ENCODE data around the gene GPR85. TPM values are rescaled to one million over a fixed set of nuclear protein-coding genes. Genes with fewer than 3 reads are reported as not detected.

The GPR85 gene
- total and polyA plus RNA-seq, 3 donors from 2014 or later = 2.8 to 18.5 (median 5.4) TPM

- intact Hi-C loops (cut with DNase I; ENCODE audit: low total_unique reads) = no loop called here
- Histone ChIP-seq H3K4me3 (no peak overlapping the region), H3K4me1 (no peaks in the 10 kb centered on the region), H3K27ac (no peak overlapping the region), H3K36me3 (ENCODE audit: low read depth, missing control alignments) (no peaks in the 10 kb centered on the region), H3K27me3 (no peaks in the 10 kb centered on the region), H3K9me3 (no peaks in the 10 kb centered on the region)
- no peak for DNase-seq
- TF ChIP-seq CTCF (IDR thresholded peaks at IDR 0.05) (no peak), POLR2A (IDR thresholded peaks at IDR 0.05) (no peak)
Measured at GRCh38 chr7:113044394-113044793, 42.2 kb downstream of the GPR85 start.

- TF ChIP-seq CTCF (IDR thresholded peaks at IDR 0.05) = no peak
- H3K4me1 ChIP-seq = no peaks in the 10 kb centered on the region
- intact Hi-C loops (cut with DNase I; ENCODE audit: low total_unique reads) = no loop called here
- no peak overlapping the region for H3K4me3 ChIP-seq
- H3K9me3 ChIP-seq = no peaks in the 10 kb centered on the region
- DNase-seq = no peak
- no peaks in the 10 kb centered on the region for H3K27me3 ChIP-seq
- H3K27ac ChIP-seq = no peak overlapping the region
- H3K36me3 ChIP-seq (ENCODE audit: low read depth, missing control alignments) = no peaks in the 10 kb centered on the region
Measured at GRCh38 chr7:113040849-113041248, 45.8 kb downstream of the GPR85 start.

GRCh38 chr7:113033959-113034358 is 52.7 kb downstream of the GPR85 start:
- Histone ChIP-seq H3K27me3 (no peaks in the 10 kb centered on the region), H3K9me3 (no peaks in the 10 kb centered on the region), H3K36me3 (ENCODE audit: low read depth, missing control alignments) (no peaks in the 10 kb centered on the region), H3K4me1 (no peaks in the 10 kb centered on the region), H3K27ac (no peak overlapping the region), H3K4me3 (no peak overlapping the region)
- intact Hi-C loops (cut with DNase I; ENCODE audit: low total_unique reads) = no loop called here
- no peak for TF ChIP-seq CTCF (IDR thresholded peaks at IDR 0.05)
- TF ChIP-seq POLR2A (IDR thresholded peaks at IDR 0.05) = no peak
- 42 to 61% methylated on average over 2 of the region's 2 CpGs for WGBS, 2 donors
- no peak for DNase-seq

Other genes with a start within 250 kb of the GPR85 start
- gene SMIM30, start 31.7 kb upstream of the GPR85 start, total RNA-seq = 10 to 100 TPM; 25.9 to 27.7 TPM
- gene SMIM30, start 31.7 kb upstream of the GPR85 start, polyA plus RNA-seq (ENCODE audit: insufficient read depth, low read depth, low replicate concordance) = 23.2 TPM

All from testis (tissue), 3 donors.